Thoracic aorta (tissue), 2 donors: ENCODE measurements around the gene KIAA1217. TPM values are rescaled to one million over a fixed set of nuclear protein-coding genes. Genes with fewer than 3 reads are reported as not detected.

Source experiments
- ATAC-seq: fragments of 150-250 bp; one replicate; pipeline ENCODE4 v1.8.0; 2017; ENCODE audit warnings: low read depth; ENCODE audit not compliant: insufficient number of reproducible peaks, low FRiP score
- DNase-seq: peaks from one replicate; pipeline ENCODE4 v3.0.0-alpha.2; 2020; ENCODE audit warnings: low spot score
- H3K27ac ChIP-seq, 2 donors: fragments of 200-600 bp; sonication (generic); 1 replicate in 1 of 2; 2 replicates in 1 of 2; pipeline ENCODE4 v1.5.1; 2016; ENCODE audit warnings: mild to moderate bottlenecking in 2 of 2, moderate library complexity in 2 of 2
- H3K27me3 ChIP-seq: fragments of 200-600 bp; sonication (generic); replicated peaks from 2 replicates; pipeline ENCODE4 v1.6.0; 2016; ENCODE audit warnings: mild to moderate bottlenecking; ENCODE audit not compliant: insufficient read depth
- H3K36me3 ChIP-seq: fragments of 200-600 bp; sonication (generic); one replicate; pipeline ENCODE4 v1.5.1; 2016
- H3K4me1 ChIP-seq, 2 donors: fragments of 200-600 bp; sonication (generic); 1 replicate in 1 of 2; 2 replicates in 1 of 2; pipeline versions ENCODE4 v1.5.1 to v1.6.0; 2016; ENCODE audit warnings: low read depth in 2 of 2, mild to moderate bottlenecking in 1 of 2; ENCODE audit not compliant: control insufficient read depth in 1 of 2
- H3K4me3 ChIP-seq: fragments of 200-600 bp; sonication (generic); 2 replicates; pipeline ENCODE4 v1.5.1; 2016; ENCODE audit warnings: mild to moderate bottlenecking
- H3K9me3 ChIP-seq: fragments of 200-600 bp; sonication (generic); 2 replicates; pipeline ENCODE4 v1.5.1; 2016
- CTCF ChIP-seq: fragments of 200-600 bp; sonication (generic); IDR thresholded peaks from one replicate; pipeline ENCODE4 v1.5.1; 2019; ENCODE audit warnings: antibody characterized with exemption
- total RNA-seq, 2 donors: library from RNA; depleted of rRNA; stranded (reverse); fragments of >200 nt; gene quantifications; one replicate each; pipeline versions ENCODE4 v1.1.0 to v1.2.3, GENCODE V29; 2016

KIAA1217 gene
- total RNA-seq, 2 donors from 2014 or later: 15.2 to 15.6 TPM

GRCh38 chr10:24434961-24435360 lies 226.0 kb downstream of the KIAA1217 start:
- H3K9me3 ChIP-seq: no peaks in the 10 kb centered on the region
- H3K36me3 ChIP-seq: no peaks in the 10 kb centered on the region
- H3K4me3 ChIP-seq: no peak overlapping the region
- no peak for TF ChIP-seq CTCF
- ATAC-seq (no peak), DNase-seq (no peak)
- H3K27me3 ChIP-seq: no peaks in the 10 kb centered on the region
- H3K27ac ChIP-seq: no peak overlapping the region
- peaks cover 9 to 16% of the 10 kb centered on the region in 2 donors for H3K4me1 ChIP-seq

GRCh38 chr10:24435374-24435773 lies 226.4 kb downstream of the KIAA1217 start:
- ATAC-seq: no peak
- DNase-seq: no peak
- H3K9me3 ChIP-seq: no peaks in the 10 kb centered on the region
- H3K4me3 ChIP-seq: no peak overlapping the region
- TF ChIP-seq CTCF: no peak
- no peaks in the 10 kb centered on the region for H3K27me3 ChIP-seq
- H3K4me1 ChIP-seq: peaks cover 11 to 20% of the 10 kb centered on the region in 2 donors
- H3K36me3 ChIP-seq: no peaks in the 10 kb centered on the region
- H3K27ac ChIP-seq: no peak overlapping the region

- ATAC-seq: no peak
- no peaks in the 10 kb centered on the region for H3K36me3 ChIP-seq
- TF ChIP-seq CTCF: no peak
- H3K4me1 ChIP-seq: peaks cover 12 to 23% of the 10 kb centered on the region in 2 donors
- H3K27me3 ChIP-seq: no peaks in the 10 kb centered on the region
- H3K9me3 ChIP-seq: no peaks in the 10 kb centered on the region
- no peak for DNase-seq
- no peak overlapping the region for H3K27ac ChIP-seq
- no peak overlapping the region for H3K4me3 ChIP-seq
These were observed 228.4 kb downstream of the KIAA1217 start for GRCh38 chr10:24437302-24437701.

GRCh38 chr10:24438800-24439199 lies 229.9 kb downstream of the KIAA1217 start:
- DNase-seq: no peak
- H3K36me3 ChIP-seq: no peaks in the 10 kb centered on the region
- ATAC-seq: no peak
- peak overlapping the region; percentile 70 to 87 for H3K27ac ChIP-seq
- TF ChIP-seq CTCF: no peak
- H3K9me3 ChIP-seq: no peaks in the 10 kb centered on the region
- peaks cover 12 to 23% of the 10 kb centered on the region in 2 donors for H3K4me1 ChIP-seq
- H3K27me3 ChIP-seq: no peaks in the 10 kb centered on the region
- H3K4me3 ChIP-seq: no peak overlapping the region

- Histone ChIP-seq H3K36me3 (no peaks in the 10 kb centered on the region), H3K9me3 (no peaks in the 10 kb centered on the region), H3K4me3 (peak overlapping the region; percentile 13), H3K4me1 (peaks cover 12 to 23% of the 10 kb centered on the region in 2 donors), H3K27ac (peak overlapping the region; percentile 70 to 87), H3K27me3 (no peaks in the 10 kb centered on the region)
- DNase-seq (no peak), ATAC-seq (peak; percentile 37)
- TF ChIP-seq CTCF: no peak
These were observed 231.0 kb downstream of the KIAA1217 start for GRCh38 chr10:24439935-24440334.
